WERI-Rb-1 (cell line): Measurements from ENCODE around the gene SYPL2.

Experiments used
- DNase-seq: peaks from one replicate; pipeline ENCODE4 v3.0.0-alpha.2; 2020
- H3K27ac ChIP-seq: fragments of 250-450 bp; sonication (Bioruptor Pico); 2 replicates; pipeline ENCODE4 v1.5.1; 2020; ENCODE audit warnings: mild to moderate bottlenecking, moderate library complexity
- H3K27me3 ChIP-seq: fragments of 250-450 bp; sonication (Bioruptor Pico); 2 replicates; pipeline ENCODE4 v1.5.1; 2021; ENCODE audit warnings: mild to moderate bottlenecking, low read depth, moderate library complexity; ENCODE audit not compliant: insufficient read depth, severe bottlenecking
- H3K36me3 ChIP-seq: fragments of 250-450 bp; sonication (Bioruptor Pico); 2 replicates; pipeline ENCODE4 v1.5.1; 2020; ENCODE audit warnings: mild to moderate bottlenecking, moderate library complexity
- H3K4me3 ChIP-seq: 2 replicates; pipeline ENCODE4 v1.5.1; 2011; ENCODE audit warnings: low read depth, mild to moderate bottlenecking, control low read depth, low read length
- H3K9me3 ChIP-seq: fragments of 250-450 bp; sonication (Bioruptor Pico); 2 replicates; pipeline ENCODE4 v1.5.1; 2021; ENCODE audit warnings: mild to moderate bottlenecking, moderate library complexity; ENCODE audit not compliant: severe bottlenecking
- CTCF ChIP-seq: IDR thresholded peaks from 2 replicates; pipeline ENCODE4 v1.5.1; 2011; ENCODE audit warnings: low read depth, mild to moderate bottlenecking, control low read depth, inconsistent platforms, low read length

Gene SYPL2

GRCh38 chr1:109493805-109494539, 27.6 kb downstream of the SYPL2 start, which contains the start of gene CYB561D1:
CYB561D1 (plus strand) TSS chr1:109494094; CDS start chr1:109494140, 46 bp downstream.
- Histone ChIP-seq H3K36me3 (peaks cover 42% of the 10 kb centered on the region), H3K4me3 (peak within 1 kb of the TSS; percentile 91), H3K9me3 (no peaks in the 10 kb centered on the region), H3K27me3 (no peaks in the 10 kb centered on the region), H3K27ac (peak within 1 kb of the TSS; percentile 57)
- peak; percentile 92 for TF ChIP-seq CTCF
- peak; percentile 90 for DNase-seq

- peaks cover 31% of the 10 kb centered on the region for H3K36me3 ChIP-seq
- no peaks in the 10 kb centered on the region for H3K27me3 ChIP-seq
- no peaks in the 10 kb centered on the region for H3K9me3 ChIP-seq
- DNase-seq: no peak
- no peak overlapping the region for H3K27ac ChIP-seq
- no peak overlapping the region for H3K4me3 ChIP-seq
- no peak for TF ChIP-seq CTCF
Measured at GRCh38 chr1:109495738-109496137, 29.4 kb downstream of the SYPL2 start.

- no peaks in the 10 kb centered on the region for H3K9me3 ChIP-seq
- no peak overlapping the region for H3K4me3 ChIP-seq
- H3K27me3 ChIP-seq: no peaks in the 10 kb centered on the region
- no peak for DNase-seq
- no peak for TF ChIP-seq CTCF
- H3K36me3 ChIP-seq: peaks cover 20% of the 10 kb centered on the region
- H3K27ac ChIP-seq: no peak overlapping the region
Measured at GRCh38 chr1:109497449-109498160, 31.3 kb downstream of the SYPL2 start.

- no peaks in the 10 kb centered on the region for H3K9me3 ChIP-seq
- H3K27ac ChIP-seq: peak overlapping the region; percentile 41
- H3K4me3 ChIP-seq: no peak overlapping the region
- H3K27me3 ChIP-seq: no peaks in the 10 kb centered on the region
- H3K36me3 ChIP-seq: peaks cover 20% of the 10 kb centered on the region
- TF ChIP-seq CTCF: peak; percentile 94
- peak; percentile 83 for DNase-seq
Measured at GRCh38 chr1:109498161-109498801, 31.9 kb downstream of the SYPL2 start.

GRCh38 chr1:109499081-109499480, 32.7 kb downstream of the SYPL2 start:
- peaks cover 20% of the 10 kb centered on the region for H3K36me3 ChIP-seq
- no peak overlapping the region for H3K4me3 ChIP-seq
- H3K27ac ChIP-seq: peak overlapping the region; percentile 41
- no peak for DNase-seq
- H3K9me3 ChIP-seq: no peaks in the 10 kb centered on the region
- no peaks in the 10 kb centered on the region for H3K27me3 ChIP-seq
- TF ChIP-seq CTCF: no peak
